Measurements from ENCODE around the gene ARID1B.
"Not testable (repeated sequence)": the region's sequence is repeated elsewhere in the genome, so short reads cannot be mapped to it uniquely, and the experiment has no call there.

The ARID1B gene

DNA sequence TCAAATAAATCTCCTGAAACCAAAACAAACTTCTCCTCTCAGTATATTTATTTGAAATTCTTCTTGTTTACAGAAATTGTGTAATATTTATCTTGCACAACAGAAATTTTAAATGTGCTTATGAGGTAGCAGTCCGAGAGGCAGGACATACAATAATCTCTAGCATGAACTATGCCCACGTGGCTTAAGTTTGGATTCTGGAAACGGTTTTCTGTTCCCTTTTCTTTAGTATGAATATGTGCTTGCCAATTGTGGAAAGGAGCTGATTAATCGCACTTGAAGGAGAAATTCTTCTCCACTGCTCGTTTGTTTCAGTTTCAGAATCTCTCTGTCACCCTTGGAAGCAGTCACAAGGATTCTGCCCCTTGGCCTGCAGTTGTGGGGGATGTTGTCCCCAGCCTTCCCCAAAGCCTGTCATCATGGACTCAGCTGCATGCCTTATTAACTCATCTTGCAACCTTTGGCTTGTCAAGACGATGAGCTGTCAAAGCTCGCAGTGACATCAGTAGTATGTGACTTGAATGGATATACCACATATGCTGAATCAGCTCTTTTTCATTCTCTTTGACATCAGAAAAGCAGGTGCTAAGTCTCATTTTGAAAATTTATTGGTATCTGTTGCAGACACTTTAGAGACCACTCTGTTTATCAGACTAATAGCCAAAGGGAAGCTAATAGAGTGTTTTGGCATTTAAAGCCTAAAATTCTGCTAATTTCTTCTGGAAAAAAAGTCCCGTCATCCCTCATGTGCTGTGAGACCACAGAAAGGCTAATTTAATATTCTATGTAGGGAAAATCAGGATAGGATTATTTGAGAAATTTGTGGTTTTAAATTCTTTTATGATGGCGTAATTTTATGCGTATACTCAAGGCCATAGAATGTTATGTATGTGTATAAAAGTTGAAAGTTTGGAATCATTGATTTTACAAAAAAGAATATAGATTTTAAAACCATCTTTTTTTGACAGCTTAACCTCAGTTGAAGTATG is 186.8 kb downstream of the ARID1B start:
- no peak for DNase-seq (ENCODE audit: low spot score)

DNA sequence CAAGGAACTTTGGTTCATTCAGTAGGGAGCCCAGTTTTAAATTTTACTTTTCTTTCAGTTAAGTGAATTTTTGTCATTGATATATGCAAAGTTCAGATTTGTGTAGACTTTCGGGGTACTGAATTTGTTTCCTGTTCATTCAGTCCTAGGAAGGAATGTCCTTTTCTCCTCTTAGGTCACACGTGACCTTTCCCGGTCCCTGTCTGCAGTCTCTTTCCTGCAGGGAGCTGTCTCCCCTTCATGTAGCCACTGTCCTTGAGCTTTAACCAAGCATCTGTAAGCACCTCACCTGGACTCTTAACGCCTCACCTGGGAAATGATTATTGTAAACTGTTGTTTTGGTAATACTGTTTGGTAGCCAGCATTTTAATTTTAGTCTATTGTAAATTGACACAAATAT is 190.7 kb downstream of the ARID1B start:
- DNase-seq (ENCODE audit: low spot score): no peak

DNA sequence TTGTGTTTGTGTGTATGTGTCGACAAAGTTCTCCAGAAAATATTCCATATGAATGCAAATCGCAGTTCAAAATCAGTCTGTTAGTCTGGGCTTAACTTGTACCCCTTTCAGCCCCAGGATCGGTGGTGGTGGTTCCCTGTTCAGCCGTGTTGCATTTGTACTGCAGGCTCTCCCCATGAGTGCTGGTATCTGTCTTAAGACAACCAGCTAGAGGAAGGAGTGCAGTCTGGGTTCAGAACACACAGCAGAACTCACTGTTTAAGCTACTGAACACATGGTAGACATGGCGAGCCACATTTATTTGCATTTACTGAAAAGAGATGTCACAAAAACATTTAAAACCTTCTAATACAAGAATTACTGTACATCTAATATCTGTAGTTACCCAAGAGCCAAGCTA is 192.1 kb downstream of the ARID1B start:
- no peak for DNase-seq (ENCODE audit: low spot score)

DNA sequence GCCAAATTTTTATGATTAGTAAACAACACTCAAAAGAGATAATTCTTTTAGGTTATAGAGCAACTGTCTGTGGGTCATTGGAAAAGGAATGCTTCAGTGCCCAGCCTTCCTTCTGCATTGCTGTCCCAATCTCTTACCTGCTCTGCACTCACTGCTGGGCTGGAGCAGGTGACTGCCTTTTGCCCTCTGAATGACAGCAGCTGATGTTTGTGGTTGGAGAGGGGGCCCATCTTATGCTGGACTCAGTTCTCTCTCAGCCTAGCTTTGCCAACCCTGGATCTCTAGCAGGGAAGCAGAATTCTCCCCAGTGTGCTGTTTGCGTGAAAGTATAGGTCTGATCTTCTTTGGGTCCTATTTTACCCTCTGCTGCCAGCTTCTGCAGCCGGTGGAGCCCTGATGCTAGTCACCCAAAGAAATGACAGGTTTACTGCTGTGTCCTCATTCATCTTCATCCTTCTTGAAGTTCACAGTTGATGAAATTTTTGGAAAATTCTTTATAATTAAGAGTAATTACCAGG is 193.5 kb downstream of the ARID1B start:
- no peak for DNase-seq (ENCODE audit: low spot score)

DNA sequence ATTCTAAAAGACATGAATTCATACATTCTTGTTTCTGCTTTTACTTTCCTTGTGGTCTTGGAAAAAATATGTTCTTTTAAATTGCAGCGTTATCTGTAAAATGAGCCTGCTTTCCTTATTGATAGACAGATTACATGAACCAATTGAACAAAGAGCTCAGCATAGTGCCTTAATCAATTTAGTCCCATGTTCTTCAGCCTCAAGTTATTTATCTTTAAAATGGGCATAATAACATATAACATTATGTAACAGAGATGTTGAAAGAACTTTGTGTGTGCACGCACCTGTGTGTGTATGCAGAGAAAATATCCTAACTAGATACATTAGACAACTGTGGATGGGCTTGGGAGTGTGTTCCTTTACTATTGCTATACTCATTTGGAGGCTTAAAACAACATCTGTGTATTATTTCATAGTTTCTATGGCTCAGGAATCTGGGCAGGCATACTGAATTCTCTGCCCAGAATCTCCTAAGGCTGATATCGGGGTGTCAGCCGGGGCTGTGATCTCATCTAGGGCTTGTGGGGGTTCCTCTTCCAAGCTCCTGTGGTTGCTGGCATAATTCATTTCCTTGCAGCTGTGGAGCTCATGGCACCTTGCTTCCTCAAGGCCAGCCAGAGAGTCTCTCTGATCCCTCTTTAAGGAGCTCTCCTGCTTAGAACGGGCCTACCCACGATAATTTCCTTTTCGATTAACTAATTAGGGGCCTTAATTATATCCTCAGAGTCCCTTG is 194.1 kb downstream of the ARID1B start:
- DNase-seq (ENCODE audit: low spot score): no peak

DNA sequence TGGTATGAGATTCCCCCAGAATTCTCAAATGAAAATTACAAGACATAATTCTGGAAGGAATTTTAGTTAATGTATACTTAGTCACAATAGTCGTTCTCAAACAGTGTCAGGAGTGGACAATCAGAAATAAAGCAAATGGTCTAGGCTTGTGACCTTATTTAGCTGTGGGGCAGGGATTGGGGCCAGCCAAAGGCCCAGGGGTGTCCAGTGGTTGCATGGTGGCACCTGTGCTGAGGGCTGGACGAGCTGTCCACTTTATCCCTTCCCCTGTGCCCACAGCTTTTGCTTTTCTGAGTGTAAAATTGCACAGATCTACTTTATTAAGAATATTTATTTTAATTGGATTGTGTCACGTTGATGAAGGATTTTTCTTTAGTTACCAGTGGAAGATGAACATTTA is 195.0 kb downstream of the ARID1B start:
- DNase-seq (ENCODE audit: low spot score): no peak

DNA sequence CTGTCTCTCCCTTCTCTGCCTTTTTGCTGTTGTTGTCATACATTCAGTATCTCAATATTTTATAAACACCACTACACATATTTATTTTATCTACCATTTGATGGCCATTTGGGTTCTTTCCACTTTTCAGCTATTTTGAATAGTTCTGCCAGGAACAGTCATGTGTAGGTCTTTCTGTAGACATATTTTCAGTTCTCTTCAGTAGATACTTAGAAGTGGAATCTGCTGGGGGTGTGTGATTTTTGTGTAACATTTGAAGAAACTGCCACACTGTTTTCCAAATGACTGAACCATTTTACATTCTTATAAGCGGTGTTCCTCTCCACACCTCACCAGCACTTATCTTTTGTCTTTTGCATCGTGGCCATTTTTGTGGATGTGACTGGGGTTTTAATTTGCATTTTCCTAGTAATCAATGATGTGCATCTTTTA is 197.7 kb downstream of the ARID1B start:
- no peak for DNase-seq (ENCODE audit: low spot score)

DNA sequence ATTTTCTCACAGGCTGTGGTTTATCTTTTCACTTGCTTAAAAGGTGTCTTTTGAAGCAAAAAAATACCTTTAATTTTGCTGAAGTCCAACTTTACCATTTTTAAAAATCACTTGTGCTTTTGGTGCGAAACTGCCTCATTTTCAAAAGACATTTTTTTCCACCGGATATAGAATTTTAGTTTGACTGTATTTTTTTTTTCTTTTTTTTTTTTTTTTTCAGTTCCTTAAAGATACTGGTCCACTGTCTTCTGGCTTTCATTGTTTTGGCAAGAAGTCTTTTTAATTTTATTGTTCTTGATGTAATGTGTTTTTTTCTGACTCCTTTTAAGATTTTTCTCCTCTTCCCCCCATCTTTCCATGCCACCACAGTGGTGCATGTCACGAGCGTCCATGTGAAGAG is 198.2 kb downstream of the ARID1B start:
- DNase-seq (ENCODE audit: low spot score): no peak

DNA sequence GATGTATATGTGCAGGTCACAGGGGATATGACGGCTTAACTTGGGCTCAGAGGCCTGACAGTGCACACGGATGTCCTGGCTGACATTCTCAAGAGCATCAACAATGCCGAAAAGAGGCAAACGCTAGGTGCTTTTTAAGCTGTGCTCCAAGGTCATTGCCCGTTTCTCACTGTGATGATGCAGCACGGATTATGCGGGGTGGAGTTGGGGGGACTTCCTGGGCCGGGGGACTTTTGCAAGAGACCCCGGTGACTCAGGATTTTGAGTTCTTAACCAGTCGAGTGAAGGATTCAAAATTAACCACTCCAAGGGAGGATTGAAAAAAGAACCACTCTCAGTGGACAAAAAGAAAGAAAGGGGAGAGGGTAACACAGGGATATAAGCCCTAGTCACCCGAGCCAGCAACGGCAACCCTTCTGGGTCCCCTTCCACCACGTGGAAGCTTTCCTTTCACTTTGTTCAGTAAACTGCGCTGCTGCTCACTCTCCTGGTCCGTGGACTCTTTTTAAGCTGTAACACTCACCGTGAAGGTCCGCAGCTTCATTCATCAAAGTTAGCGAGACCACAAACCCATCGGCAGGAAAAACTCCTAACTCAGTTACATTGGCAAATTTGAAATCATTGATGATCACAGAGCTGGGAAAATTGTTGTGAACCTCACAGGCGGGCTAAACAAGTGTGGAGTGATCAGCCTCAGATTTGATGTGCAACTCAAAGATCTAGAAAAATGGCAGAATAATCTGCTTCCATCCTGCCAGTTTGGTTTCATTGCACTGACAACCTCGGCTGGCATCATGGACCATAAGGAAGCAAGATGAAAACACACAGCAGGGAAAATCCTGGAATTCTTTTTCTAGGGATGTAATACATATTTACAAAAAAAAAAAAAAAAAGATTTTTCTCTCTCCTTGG is 199.3 kb downstream of the ARID1B start:
- DNase-seq (ENCODE audit: low spot score): no peak

DNA sequence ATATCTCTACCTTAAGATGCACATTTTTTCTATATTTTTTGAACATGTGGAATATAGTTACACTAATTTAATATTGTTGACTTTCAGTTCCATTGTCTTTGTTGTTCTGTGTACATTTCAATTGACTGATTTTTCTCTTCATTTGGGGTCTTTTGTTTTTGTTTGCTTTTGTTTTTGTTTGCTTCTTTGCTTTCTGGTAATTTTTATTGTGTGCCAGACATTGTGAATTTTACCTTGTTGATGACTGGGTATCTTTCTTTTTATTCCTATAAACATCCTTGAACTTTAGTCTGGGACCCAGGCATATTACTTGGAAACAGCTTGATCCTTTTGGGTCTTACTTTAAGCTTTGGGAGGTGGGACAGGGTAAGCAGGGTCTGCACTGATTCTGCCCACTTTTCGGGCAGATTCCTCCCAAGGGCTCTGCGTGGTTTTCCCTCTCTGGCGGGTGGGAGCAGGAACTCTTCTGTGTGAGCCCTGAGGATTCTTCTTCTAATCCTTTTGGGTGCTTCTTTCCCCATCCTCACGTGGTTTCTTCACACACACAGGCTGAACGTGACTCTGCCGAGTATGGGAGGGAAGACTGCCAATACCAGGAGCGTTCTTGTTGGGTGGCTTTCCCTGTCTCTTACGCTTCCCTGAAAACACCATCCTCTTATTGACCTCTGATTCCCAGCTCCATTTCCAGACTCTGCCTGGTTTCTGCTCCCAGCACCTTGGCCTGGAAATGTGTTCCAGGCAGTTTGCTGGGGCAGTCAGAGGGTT is 200.5 kb downstream of the ARID1B start:
- no peak for DNase-seq (ENCODE audit: low spot score)

DNA sequence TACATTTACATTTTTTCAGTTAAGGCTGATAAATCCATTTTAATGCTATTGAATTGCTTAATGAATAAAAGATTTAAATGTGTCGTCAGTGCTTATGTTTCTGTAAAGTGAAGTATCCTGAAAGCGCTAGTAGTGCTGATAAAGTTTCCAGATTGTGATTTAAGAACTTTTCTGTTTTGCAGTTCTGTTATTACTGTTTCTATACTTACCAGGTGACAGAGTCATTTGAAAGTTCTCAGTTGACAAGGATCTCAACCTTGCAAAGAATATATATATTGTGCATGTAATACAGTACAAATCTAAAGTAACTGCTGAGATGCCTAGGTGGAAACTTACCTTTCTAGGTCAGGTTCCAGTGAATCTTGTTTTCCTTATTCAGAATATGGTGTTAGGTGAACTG is 201.8 kb downstream of the ARID1B start:
- no peak for DNase-seq (ENCODE audit: low spot score)

DNA sequence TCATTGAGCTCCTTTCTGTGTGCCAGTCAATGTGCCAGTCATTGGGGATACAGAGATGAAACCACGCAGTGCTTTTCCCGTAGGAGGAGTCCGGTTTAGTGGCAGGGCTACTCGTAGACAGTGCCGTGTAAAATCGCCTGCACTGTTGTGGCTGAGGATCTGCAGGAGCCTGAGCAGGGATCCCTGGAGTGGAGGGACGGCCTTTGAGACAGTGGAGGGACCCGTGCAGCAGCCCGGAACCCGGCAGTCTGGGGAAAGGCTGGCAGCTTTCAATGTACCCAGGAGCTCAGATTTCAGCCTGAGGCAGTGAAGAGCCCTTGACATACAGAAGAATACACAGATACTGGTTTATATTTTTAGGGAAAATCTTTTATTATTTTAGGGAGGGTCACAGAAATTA is 203.3 kb downstream of the ARID1B start:
- DNase-seq (ENCODE audit: low spot score): peak; percentile 58

DNA sequence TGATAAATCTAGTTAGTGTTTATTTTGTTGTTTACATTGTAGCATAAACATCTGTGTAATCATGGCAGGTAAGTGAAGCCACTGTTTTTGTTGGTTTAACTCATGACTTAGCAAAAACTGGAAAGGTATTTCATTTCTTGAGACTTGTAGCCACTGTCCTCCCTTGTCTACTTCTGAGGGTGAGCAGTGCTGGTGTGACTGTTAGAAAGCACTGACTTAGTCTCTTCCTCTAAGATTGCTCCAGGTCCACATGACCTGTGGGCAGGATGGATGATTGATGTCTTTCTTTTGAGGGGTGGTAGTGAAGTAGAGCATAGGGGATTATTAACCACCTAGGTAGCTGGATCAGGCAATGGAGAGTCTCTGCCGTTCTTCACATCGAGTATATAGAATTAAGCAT is 203.8 kb downstream of the ARID1B start:
- DNase-seq (ENCODE audit: low spot score): no peak

DNA sequence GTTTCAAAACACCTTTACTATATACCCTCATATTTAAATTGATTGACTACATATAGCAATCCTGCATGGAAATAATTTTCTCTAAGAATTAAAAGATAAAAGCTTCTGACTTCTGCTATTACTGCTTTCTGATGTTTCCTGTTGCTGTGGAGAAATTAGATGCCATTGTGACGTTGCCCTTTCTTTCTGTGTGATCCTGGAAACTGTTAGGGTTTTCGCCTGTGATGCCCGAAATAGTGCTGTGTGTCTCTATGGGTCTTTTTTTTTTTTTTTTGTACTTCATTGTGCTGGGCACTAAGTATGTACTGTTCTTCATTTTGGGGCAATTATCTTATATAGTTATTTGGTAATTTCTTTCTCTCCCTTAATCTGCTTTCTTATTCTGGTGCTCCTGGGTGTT is 205.0 kb downstream of the ARID1B start:
- no peak for DNase-seq (ENCODE audit: low spot score)

DNA sequence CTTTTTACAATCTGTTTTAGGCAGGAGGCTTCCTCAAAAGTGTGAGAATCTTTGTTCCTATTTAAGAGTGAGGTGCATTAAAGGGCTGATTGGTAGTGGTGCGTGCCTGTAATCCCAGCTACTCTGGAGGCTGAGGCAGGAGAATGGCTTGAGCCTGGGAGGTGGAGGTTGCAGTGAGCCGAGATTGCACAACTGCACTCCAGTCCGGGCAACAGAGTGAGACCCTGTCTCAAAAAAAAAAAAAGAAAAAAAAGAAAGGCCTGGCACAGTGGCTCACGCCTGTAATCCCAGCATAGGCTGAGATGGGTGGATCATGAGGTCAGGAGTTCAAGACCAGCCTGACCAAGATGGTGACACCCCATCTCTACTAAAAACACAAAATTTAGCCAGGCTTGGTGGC is 205.7 kb downstream of the ARID1B start:
- DNase-seq (ENCODE audit: low spot score): not testable (repeated sequence)

DNA sequence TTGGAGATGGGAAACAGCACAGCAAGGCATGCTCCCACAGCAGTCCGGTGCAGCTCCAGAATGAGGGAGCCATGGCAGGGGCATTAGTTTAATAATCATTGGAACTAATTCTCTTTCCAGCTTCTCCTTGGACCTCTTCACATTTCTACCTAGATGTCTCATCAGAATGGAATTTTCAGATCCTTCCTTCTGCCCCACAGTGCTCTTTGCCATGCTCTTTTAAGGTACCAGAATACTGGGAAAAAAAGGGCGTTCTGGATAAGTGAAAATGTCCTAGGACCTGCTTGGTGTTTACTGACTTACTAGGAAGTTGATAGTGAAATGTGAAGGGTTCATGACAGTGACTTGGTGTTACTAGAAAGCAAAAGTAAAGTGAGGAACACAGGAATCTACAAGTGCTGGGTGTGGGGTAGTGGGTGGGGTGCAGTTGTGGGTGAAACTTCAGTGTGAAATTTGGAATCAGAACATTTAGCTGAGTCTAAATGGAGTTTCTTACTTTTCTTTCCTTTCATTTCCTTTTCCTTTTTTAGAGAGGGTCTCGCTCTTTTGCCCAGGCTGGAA is 207.1 kb downstream of the ARID1B start:
- DNase-seq (ENCODE audit: low spot score): no peak

DNA sequence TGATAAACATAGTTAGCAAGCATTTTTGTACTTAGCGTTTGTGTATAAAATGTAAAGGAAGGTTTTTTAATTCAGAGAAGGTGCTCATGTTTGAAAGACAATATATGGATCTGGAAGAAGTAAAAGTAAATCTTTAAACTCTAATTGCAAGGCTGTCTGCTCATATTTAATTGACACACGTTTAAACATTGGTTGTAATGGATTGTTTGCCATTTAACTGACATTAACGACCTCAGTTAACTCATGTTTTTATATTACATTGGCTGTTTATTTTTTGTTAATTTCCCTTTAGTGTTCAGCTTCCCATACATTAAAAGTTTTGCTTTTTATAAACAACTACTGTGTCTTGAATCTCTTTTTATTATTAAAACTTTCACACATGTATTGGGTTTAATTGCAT is 208.1 kb downstream of the ARID1B start:
- no peak for DNase-seq (ENCODE audit: low spot score)

DNA sequence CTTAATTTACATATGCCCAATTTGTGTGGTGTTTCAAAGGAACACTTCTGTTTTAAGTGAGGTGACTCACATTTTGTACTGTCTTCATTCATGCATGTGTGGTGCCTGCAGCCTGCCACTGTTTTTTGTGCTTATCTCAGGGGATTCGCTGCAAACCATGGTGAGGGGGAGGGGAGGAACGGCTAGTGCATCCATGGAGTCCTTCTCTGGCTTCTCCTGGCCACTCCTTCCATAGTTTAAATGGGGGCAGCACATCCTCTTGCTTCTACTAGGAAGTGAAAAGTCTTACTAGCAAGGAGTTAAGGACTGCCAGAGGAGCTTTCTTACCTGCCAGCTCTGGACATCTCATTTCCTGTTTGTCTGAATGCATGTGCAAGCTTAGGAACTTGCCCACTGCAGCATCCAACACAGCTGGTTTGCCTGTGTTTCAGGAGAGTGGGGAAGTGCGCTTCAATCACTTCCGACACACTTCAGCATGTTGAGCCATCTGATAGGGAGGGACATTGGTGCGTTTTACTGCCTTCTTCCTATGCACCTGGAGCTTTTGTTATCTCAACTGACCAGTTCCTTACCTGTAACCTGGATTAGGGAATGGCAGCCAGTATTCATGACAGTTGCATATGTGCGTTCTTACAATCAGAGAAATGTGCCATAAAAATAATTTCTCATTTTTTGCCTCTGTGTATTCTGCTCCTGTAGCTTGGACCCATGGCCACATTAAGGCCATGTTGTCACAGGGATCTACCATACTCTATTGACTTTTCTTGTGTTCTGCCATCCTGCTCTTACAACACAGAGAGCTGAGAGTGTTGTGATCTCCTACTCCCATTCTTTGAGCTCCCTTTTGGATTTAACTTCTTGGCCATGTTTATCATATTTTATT is 211.3 kb downstream of the ARID1B start:
- peak; percentile 38 for DNase-seq (ENCODE audit: low spot score)

DNA sequence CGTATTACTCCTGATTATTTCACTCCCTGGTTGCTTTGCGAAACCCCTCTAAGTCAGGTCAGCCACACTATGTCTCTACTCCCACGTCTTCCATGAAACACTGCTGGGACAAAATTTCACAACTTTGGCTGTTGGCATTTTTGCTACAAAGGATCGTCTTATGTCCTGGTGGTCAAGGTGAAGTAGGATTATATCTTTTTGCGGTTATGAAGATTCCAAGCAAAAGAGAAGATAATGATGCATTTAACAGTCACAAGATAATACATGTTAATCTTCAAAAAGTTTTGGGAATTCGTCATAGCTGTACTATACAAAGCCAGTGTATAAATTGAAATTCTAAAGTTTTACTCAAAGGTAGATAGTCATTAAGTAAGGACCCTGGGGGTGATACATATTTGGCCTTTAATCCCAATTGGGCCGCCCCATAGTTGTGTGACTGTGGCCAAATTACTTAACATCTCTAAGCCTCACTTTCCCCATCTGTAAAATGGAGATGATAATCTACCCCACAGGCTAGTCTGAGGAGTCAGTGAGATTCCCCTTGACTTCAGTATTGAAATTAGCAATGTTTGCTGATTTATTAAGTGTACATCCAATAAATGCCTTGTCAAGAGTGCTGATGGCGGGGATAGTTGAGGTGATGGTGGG is 212.1 kb downstream of the ARID1B start:
- no peak for DNase-seq (ENCODE audit: low spot score)
